Lower leg skin (tissue), 3 donors: ENCODE results near the gene FAM13A.

Source experiments
- CTCF ChIP-seq, 3 donors: fragments of 450-650 bp; IDR thresholded peaks; one replicate each; pipeline ENCODE4 v1.5.1; 2016; ENCODE audit warnings: antibody characterized with exemption in 3 of 3, mild to moderate bottlenecking in 3 of 3, moderate library complexity in 2 of 3
- POLR2A ChIP-seq, 2 donors: fragments of 450-650 bp; IDR thresholded peaks; one replicate each; pipeline ENCODE4 v1.6.1; 2016 to 2017; ENCODE audit warnings: antibody characterized with exemption in 2 of 2, mild to moderate bottlenecking in 1 of 2, moderate library complexity in 1 of 2

- no peak for TF ChIP-seq CTCF (IDR thresholded peaks at IDR 0.05)
- TF ChIP-seq POLR2A (IDR thresholded peaks at IDR 0.05), result no peak
Observed at GRCh38 chr4:88938138-88938537, 118.8 kb downstream of the FAM13A start.
